ENCODE data around the gene SON. TPM values are rescaled to one million over a fixed set of nuclear protein-coding genes. Genes with fewer than 3 reads are reported as not detected.
"Not testable (repeated sequence)": the region's sequence is repeated elsewhere in the genome, so short reads cannot be mapped to it uniquely, and the experiment has no call there.

SON gene
- total RNA-seq = 100 to 1,000 TPM; 267 to 276 TPM

GRCh38 chr21:33542640-33543504 lies at the start of gene SON:
SON (plus strand) TSS chr21:33543038; CDS start chr21:33543093, 55 bp downstream.
- Mint-ChIP-seq H3K9me3 (no peaks in the 10 kb centered on the region), H3K4me3 (peak within 1 kb of the TSS; percentile 86), H3K27me3 (no peaks in the 10 kb centered on the region), H3K36me3 (ENCODE audit: low read depth) (peaks cover 59% of the 10 kb centered on the region), H3K4me1 (ENCODE audit: low read depth) (peaks cover 36% of the 10 kb centered on the region), H3K27ac (peak within 1 kb of the TSS; percentile 100)
- DNase-seq (peak; percentile 99), ATAC-seq (peak; percentile 94)
- CTCF ChIA-PET = interaction anchor here (0.6 to 2.5 kb wide), 2 partner anchors 29 to 63 kb away, joined by 3 to 12 read pairs; no protein-coding TSS in a partner anchor
- intact Hi-C loops (cut with micrococcal nuclease) = loop anchor here (5.0 kb wide), 2 partner anchors 51 to 66 kb away; partner anchors contain the start of genes DNAJC28 and TMEM50B
- no peak for TF ChIP-seq CTCF (IDR thresholded peaks at IDR 0.05)
- POLR2A ChIA-PET = interaction anchor here (0.7 to 4.7 kb wide), 13 partner anchors 9 to 316 kb away, joined by 3 to 44 read pairs (median 4); partner anchors contain the start of genes DNAJC28, DONSON and TMEM50B

GRCh38 chr21:33493756-33494155 lies 49.1 kb upstream of the SON start:
- intact Hi-C loops (cut with micrococcal nuclease) = loop anchor here (5.0 kb wide), 1 partner anchor 49 kb away; the partner anchor contains the start of genes GART and SON
- Mint-ChIP-seq H3K4me1 (ENCODE audit: low read depth) (peaks cover 10% of the 10 kb centered on the region), H3K9me3 (no peaks in the 10 kb centered on the region), H3K36me3 (ENCODE audit: low read depth) (no peaks in the 10 kb centered on the region), H3K27ac (no peak overlapping the region), H3K4me3 (no peak overlapping the region), H3K27me3 (no peaks in the 10 kb centered on the region)
- ChIA-PET CTCF (no interaction called here), POLR2A (no interaction called here)
- ATAC-seq (no peak), DNase-seq (no peak)
- TF ChIP-seq CTCF (IDR thresholded peaks at IDR 0.05) = no peak

GRCh38 chr21:33495743-33496142 lies 47.1 kb upstream of the SON start:
- no peaks in the 10 kb centered on the region for H3K27me3 Mint-ChIP-seq
- no peak overlapping the region for H3K27ac Mint-ChIP-seq
- no peak for ATAC-seq
- no peak for TF ChIP-seq CTCF (IDR thresholded peaks at IDR 0.05)
- H3K4me3 Mint-ChIP-seq = no peak overlapping the region
- POLR2A ChIA-PET = interaction anchor here (0.7 kb wide), 1 partner anchor 46 kb away, joined by 3 read pairs; the partner anchor contains the start of gene GART
- peaks cover 8% of the 10 kb centered on the region for H3K4me1 Mint-ChIP-seq (ENCODE audit: low read depth)
- CTCF ChIA-PET = no interaction called here
- no peaks in the 10 kb centered on the region for H3K9me3 Mint-ChIP-seq
- H3K36me3 Mint-ChIP-seq (ENCODE audit: low read depth) = no peaks in the 10 kb centered on the region
- DNase-seq = no peak
- intact Hi-C loops (cut with micrococcal nuclease) = no loop called here

- no peak for TF ChIP-seq CTCF (IDR thresholded peaks at IDR 0.05)
- intact Hi-C loops (cut with micrococcal nuclease) = no loop called here
- DNase-seq (no peak), ATAC-seq (no peak)
- Mint-ChIP-seq H3K27me3 (no peaks in the 10 kb centered on the region), H3K9me3 (no peaks in the 10 kb centered on the region), H3K4me3 (no peak overlapping the region), H3K27ac (no peak overlapping the region), H3K4me1 (ENCODE audit: low read depth) (peaks cover 5% of the 10 kb centered on the region), H3K36me3 (ENCODE audit: low read depth) (peaks cover 1% of the 10 kb centered on the region)
- ChIA-PET POLR2A (interaction anchor here (0.6 kb wide), 1 partner anchor 17 kb away, joined by 3 read pairs; no protein-coding TSS in a partner anchor), CTCF (no interaction called here)
Measured at GRCh38 chr21:33496345-33496744, 46.5 kb upstream of the SON start.

- H3K36me3 Mint-ChIP-seq (ENCODE audit: low read depth) = peaks cover 61% of the 10 kb centered on the region
- POLR2A ChIA-PET = interaction anchor here (0.9 to 1.2 kb wide), 2 partner anchors 17 to 26 kb away, joined by 3 to 4 read pairs; no protein-coding TSS in a partner anchor
- CTCF ChIA-PET = no interaction called here
- peaks cover 3% of the 10 kb centered on the region for H3K9me3 Mint-ChIP-seq
- intact Hi-C loops (cut with micrococcal nuclease) = no loop called here
- no peak for TF ChIP-seq CTCF (IDR thresholded peaks at IDR 0.05)
- no peak for DNase-seq
- H3K4me3 Mint-ChIP-seq = no peak overlapping the region
- no peak overlapping the region for H3K27ac Mint-ChIP-seq
- H3K4me1 Mint-ChIP-seq (ENCODE audit: low read depth) = no peaks in the 10 kb centered on the region
- no peak for ATAC-seq
- no peaks in the 10 kb centered on the region for H3K27me3 Mint-ChIP-seq
Measured at GRCh38 chr21:33505833-33506232, 37.0 kb upstream of the SON start.

GRCh38 chr21:33507003-33507402 lies 35.8 kb upstream of the SON start:
- DNase-seq; H3K9me3 Mint-ChIP-seq; H3K4me3 Mint-ChIP-seq; H3K4me1 Mint-ChIP-seq (ENCODE audit: low read depth); CTCF ChIA-PET; ATAC-seq; H3K27me3 Mint-ChIP-seq; H3K27ac Mint-ChIP-seq; intact Hi-C loops (cut with micrococcal nuclease): not testable (repeated sequence)
- peaks cover 68% of the 10 kb centered on the region for H3K36me3 Mint-ChIP-seq (ENCODE audit: low read depth)
- POLR2A ChIA-PET = interaction anchor here (0.7 to 1.3 kb wide), 2 partner anchors 10 to 16 kb away, joined by 3 read pairs; partner anchors contain the start of gene DNAJC28
